Pulmonary artery endothelial cell (primary cell): ENCODE results near the gene KCNAB1. TPM values are rescaled to one million over a fixed set of nuclear protein-coding genes. Genes with fewer than 3 reads are reported as not detected.

ENCODE experiments used
- DNase-seq: peaks from one replicate; pipeline ENCODE4 v3.0.0-alpha.2; 2011; ENCODE audit warnings: low read depth, low spot score
- total RNA-seq: library from RNA; depleted of rRNA; stranded (reverse); fragments of >200 nt; gene quantifications from 2 replicates; pipeline ENCODE4 v1.2.3, GENCODE V29; 2014

Gene KCNAB1
- total RNA-seq, 1 donor from 2014 or later, result 0.40 TPM

- no peak for DNase-seq
These were observed 412.4 kb downstream of the KCNAB1 start for GRCh38 chr3:156532730-156533129.

- DNase-seq, result no peak
These were observed 412.8 kb downstream of the KCNAB1 start for GRCh38 chr3:156533205-156533604.

GRCh38 chr3:156535162-156535627, 414.8 kb downstream of the KCNAB1 start:
- peak; percentile 91 for DNase-seq

- DNase-seq, result no peak
These were observed 415.4 kb downstream of the KCNAB1 start for GRCh38 chr3:156535798-156536197.

- no peak for DNase-seq
These were observed 416.3 kb downstream of the KCNAB1 start for GRCh38 chr3:156536524-156537316.

- no peak for DNase-seq
These were observed 418.7 kb downstream of the KCNAB1 start for GRCh38 chr3:156539051-156539450.

GRCh38 chr3:156539802-156540201, 419.4 kb downstream of the KCNAB1 start:
- no peak for DNase-seq

GRCh38 chr3:156542101-156543042, 422.0 kb downstream of the KCNAB1 start:
- no peak for DNase-seq

- DNase-seq, result peak; percentile 59
These were observed 422.7 kb downstream of the KCNAB1 start for GRCh38 chr3:156543043-156543555.

- DNase-seq, result peak; percentile 40
These were observed 427.3 kb downstream of the KCNAB1 start for GRCh38 chr3:156547637-156548036.

- DNase-seq, result no peak
These were observed 427.8 kb downstream of the KCNAB1 start for GRCh38 chr3:156548041-156548687.

- DNase-seq, result no peak
These were observed 428.5 kb downstream of the KCNAB1 start for GRCh38 chr3:156548902-156549301.

GRCh38 chr3:156551261-156551660, 430.9 kb downstream of the KCNAB1 start:
- no peak for DNase-seq

- no peak for DNase-seq
These were observed 431.4 kb downstream of the KCNAB1 start for GRCh38 chr3:156551746-156552145.

GRCh38 chr3:156552973-156553372, 432.6 kb downstream of the KCNAB1 start:
- no peak for DNase-seq

GRCh38 chr3:156553705-156554356, 433.5 kb downstream of the KCNAB1 start:
- DNase-seq, result no peak

- DNase-seq, result no peak
These were observed 434.1 kb downstream of the KCNAB1 start for GRCh38 chr3:156554515-156554841.

GRCh38 chr3:156554842-156555687, 434.7 kb downstream of the KCNAB1 start, which contains the start of gene SSR3:
SSR3 (minus strand) TSS chr3:156555117; CDS start chr3:156555089, 28 bp downstream.
- DNase-seq, result peak; percentile 99

- no peak for DNase-seq
These were observed 438.0 kb downstream of the KCNAB1 start for GRCh38 chr3:156558389-156558788.

- no peak for DNase-seq
These were observed 438.9 kb downstream of the KCNAB1 start for GRCh38 chr3:156559321-156559720.
